ENCODE measurements around the gene SYT9.

SYT9 gene

DNA sequence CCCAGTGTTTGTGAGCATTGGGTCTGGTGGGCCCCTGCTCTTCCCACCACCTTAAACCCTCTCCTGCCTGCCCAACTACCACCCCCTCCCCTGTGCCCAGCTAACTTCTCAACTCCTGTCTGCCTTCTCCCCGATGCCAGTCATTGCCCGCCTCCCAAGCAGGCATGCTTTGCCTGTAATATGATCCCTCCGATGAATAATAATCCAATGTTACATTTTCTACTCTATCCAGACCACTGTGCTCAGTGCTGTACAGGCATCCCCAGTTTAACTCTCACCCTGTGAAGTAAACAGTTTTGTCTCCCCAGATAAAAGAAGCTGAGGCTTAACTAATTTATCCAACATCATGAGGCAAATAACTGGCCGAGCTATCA, 198.1 kb downstream of the SYT9 start:
- H3K27ac ChIP-seq, result no peak overlapping the region
- H3K4me3 ChIP-seq, result no peak overlapping the region

- H3K27ac ChIP-seq, result no peak overlapping the region
- H3K4me3 ChIP-seq, result no peak overlapping the region
Observed at GRCh38 chr11:7450836-7451235, 199.1 kb downstream of the SYT9 start.

- H3K27ac ChIP-seq, result no peak overlapping the region
- H3K4me3 ChIP-seq, result no peak overlapping the region
Observed at GRCh38 chr11:7451520-7451919, 199.8 kb downstream of the SYT9 start.

GRCh38 chr11:7451952-7452494, 200.3 kb downstream of the SYT9 start:
- Histone ChIP-seq H3K4me3 (no peak overlapping the region), H3K27ac (no peak overlapping the region)

DNA sequence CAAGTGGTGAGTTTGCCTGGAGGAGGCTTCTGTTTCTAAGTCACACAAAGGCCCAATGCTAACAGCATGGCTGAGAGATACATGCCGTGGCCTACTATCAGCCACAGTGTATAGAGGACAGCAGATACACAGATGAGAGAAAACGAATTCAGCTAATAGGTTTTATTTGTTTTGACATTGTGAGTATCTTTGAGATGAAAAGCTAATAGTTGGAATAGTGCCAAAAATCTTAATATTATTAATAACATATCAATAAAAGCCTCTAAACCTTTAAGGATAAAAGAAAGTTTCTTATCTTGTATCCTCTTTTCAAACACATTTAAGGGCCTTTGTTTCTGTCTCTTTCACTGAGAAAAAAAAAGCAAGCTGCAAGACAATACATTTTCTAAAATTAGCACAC, 203.2 kb downstream of the SYT9 start:
- Histone ChIP-seq H3K4me3 (no peak overlapping the region), H3K27ac (no peak overlapping the region)

GRCh38 chr11:7457211-7457610, 205.5 kb downstream of the SYT9 start:
- no peak overlapping the region for H3K4me3 ChIP-seq
- no peak overlapping the region for H3K27ac ChIP-seq

GRCh38 chr11:7462706-7463105, 211.0 kb downstream of the SYT9 start:
- Histone ChIP-seq H3K4me3 (no peak overlapping the region), H3K27ac (no peak overlapping the region)

GRCh38 chr11:7467652-7468051, 215.9 kb downstream of the SYT9 start:
- no peak overlapping the region for H3K4me3 ChIP-seq

DNA sequence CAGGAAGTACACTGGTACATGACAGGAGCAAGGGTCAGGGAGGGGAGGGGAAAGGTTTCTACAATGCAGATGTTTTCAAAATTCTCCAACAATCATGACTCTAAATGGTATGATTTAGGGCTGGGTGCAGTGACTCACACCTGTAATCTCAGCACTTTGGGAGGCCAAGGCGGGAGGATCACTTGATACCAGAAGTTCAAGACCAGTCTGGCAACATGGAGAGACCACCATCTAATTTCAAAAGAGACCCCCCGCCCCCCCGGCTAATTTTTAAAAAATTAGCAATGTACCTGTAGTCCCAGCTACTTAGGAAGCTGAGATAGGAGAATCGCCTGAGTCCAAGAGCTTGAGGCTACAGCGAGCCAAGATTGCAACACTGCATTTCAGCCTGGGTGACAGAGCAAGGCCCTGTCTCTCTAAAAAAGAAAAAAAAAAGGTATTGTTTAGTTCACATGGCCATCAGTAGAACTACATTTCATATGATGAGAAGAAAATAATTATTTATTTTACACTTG, 217.7 kb downstream of the SYT9 start:
- no peak overlapping the region for H3K4me3 ChIP-seq
- H3K27ac ChIP-seq, result no peak overlapping the region

More at GRCh38 chr11:7467652-7468051, 215.9 kb downstream of the SYT9 start:
- no peak overlapping the region for H3K27ac ChIP-seq

DNA sequence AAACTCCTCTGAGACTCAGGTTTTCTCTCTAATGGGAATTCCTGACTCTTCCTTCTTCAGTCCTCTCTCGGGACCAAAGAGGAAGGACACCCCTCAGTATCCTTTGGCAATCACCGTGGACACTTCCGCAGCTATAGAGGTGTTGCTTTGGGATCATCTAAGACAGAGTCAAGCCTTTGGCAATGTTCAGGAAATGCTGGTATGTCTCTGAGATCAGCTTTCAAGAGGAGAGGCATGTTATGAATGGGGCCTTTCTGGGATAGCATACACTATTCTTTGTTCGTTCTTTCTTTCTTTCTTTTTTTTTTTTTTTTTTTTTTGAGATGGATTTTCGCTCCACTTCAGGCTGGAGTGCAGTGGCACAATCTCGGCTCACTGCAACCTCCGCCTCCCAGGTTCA, 219.4 kb downstream of the SYT9 start:
- Histone ChIP-seq H3K27ac (no peak overlapping the region), H3K4me3 (no peak overlapping the region)

DNA sequence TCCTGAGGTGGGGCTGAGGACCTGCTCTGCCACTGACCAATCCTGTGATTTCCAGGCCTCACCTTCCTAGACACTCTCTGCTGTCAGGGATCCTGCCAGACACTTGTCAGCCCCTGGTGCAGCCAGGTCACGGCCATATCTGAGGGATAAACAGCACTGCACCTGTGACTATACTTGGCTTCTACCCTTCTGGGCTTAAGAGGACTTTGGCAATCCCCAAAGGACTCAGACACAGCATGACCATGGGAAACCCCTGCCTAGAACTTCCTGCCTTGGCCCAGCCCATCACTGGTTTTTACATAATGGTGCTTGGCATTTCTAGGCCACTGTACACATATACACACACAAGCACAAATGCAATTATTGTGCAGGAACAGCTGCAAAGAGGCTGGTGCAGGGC, 222.0 kb downstream of the SYT9 start:
- no peak overlapping the region for H3K27ac ChIP-seq

GRCh38 chr11:7480113-7480512, 228.4 kb downstream of the SYT9 start:
- Histone ChIP-seq H3K27ac (no peak overlapping the region), H3K4me3 (no peak overlapping the region)

More for the DNA sequence above, 222.0 kb downstream of the SYT9 start:
- H3K4me3 ChIP-seq, result no peak overlapping the region

DNA sequence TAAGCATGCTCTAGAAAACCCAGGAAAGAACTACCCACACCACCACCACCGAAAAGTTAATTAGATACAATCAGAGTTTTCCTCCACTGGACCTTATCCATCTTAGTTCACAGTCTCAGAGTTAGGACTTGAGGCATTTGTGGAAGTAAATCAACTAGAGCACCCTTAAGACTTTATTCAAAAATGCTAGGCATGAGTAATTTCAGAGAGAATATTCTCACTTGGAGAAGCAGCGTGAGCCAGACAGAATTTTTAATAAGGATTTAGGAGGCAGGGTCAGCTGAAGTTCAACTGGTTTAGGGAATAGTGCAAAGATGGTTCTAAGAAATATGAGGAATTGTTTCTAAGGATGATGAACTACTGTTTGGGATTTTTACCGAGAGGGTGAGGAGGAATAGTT, 232.4 kb downstream of the SYT9 start:
- no peak overlapping the region for H3K27ac ChIP-seq

DNA sequence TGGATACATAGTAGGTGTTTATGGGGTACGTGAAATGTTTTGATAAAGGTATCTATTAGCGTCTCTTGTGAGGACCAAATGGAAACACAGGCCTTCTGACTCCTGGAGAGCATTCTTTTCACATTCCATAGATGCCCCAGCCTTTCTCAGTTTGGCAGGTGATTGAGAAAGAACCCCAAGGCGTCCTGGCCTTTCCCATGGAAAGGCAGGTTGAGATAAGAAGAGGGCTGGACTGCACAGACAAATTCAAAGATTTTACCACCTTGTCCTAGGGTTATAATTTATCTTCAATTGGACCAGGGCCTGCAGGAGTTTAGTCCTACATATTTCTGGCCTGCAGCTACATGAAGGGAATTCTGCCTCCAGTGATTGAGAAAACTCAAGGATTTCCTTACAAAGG, 232.9 kb downstream of the SYT9 start:
- Histone ChIP-seq H3K4me3 (no peak overlapping the region), H3K27ac (peak overlapping the region in 3 of 21 experiments; percentile 25 to 62 (median 61))

More for the DNA sequence above, 232.4 kb downstream of the SYT9 start:
- no peak overlapping the region for H3K4me3 ChIP-seq

- Histone ChIP-seq H3K27ac (peak within 1 kb of the TSS in 13 of 21 experiments; percentile 5 to 65 (median 31)), H3K4me3 (peak within 1 kb of the TSS; percentile 5 to 41 (median 28))
Observed at GRCh38 chr11:7485186-7486097, 233.7 kb downstream of the SYT9 start, which contains the start of gene OLFML1. OLFML1 (plus strand) TSS chr11:7485506; CDS start chr11:7485876, 370 bp downstream.

DNA sequence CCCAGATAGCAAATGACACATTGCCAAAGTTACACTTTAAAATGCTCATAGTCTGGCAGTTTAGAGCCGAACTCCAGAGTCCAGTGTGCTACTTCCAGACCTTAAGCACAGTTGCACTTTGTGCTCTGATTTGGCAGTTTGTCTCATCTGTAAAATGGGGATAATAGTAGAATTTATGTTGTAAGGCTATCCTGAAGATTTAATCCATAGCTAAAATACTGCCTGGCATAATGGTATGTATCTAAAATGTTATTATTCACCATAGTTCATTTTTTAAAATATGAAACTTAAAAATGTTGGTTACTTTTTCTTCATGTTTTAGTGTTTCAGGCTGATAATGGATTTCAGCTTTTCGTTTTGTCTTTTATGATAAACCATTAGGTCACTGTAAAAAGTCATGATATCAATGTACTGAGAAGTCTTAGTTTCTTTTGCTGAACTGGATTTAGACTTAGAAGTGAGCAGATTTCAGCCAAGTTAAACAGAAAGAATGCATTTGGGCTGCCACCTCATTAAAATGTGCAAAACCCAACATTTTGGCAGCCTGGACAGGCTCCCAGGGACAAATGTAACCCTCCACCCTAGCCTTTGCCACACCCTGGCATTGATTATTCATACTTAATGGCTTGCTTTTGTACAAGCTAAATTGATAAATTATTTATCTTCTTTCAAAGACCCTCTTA, 234.5 kb downstream of the SYT9 start:
- H3K27ac ChIP-seq, result peak overlapping the region in 6 of 21 experiments; percentile 6 to 65 (median 27)

GRCh38 chr11:7486781-7487140, 235.1 kb downstream of the SYT9 start:
- Histone ChIP-seq H3K27ac (no peak overlapping the region), H3K4me3 (peak overlapping the region in 3 of 7 experiments; percentile 32 to 41 (median 32))

More for the DNA sequence above, 234.5 kb downstream of the SYT9 start:
- H3K4me3 ChIP-seq, result peak overlapping the region; percentile 5 to 41 (median 28)

DNA sequence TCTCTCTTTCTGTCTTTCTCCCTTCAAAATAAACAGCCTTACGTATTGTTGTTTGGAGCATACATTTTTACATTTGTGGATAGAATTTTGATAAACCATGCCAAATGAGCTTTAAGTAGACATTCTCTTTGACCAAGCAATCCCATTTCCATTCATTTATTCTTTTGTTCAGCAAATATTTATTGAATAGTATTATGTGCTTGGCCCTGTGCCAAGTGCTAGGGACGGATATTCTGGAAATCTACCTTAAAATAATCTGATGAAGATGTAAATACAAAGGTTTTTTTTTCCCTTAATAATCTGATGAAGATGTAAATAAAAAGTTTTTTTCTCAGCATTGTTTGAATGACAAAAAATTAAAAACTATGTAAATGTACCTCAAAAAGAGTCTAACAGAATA, 235.7 kb downstream of the SYT9 start:
- Histone ChIP-seq H3K4me3 (peak overlapping the region in 2 of 7 experiments; percentile 32 to 41), H3K27ac (no peak overlapping the region)

DNA sequence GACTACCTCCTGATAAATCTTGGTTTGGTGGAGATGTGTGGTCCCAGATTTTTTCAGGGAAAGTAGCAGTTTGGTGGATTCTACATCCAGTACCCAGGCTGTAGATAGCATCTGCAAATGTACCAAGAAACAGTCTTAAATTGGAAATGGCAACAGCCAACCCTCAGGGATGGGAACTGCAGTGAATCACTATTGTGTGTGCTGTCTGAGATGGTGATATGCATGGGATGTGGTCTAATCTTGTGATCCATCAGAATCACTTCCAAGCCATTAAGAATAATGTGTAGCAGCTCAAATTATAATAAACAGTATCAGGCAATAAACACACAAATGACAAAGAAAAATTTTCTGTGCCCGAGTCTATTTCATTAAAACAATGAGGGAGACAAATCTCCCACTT, 237.0 kb downstream of the SYT9 start:
- H3K27ac ChIP-seq, result no peak overlapping the region
- no peak overlapping the region for H3K4me3 ChIP-seq

- no peak overlapping the region for H3K27ac ChIP-seq
- no peak overlapping the region for H3K4me3 ChIP-seq
Observed at GRCh38 chr11:7489376-7489775, 237.7 kb downstream of the SYT9 start.

All from skin epidermis (tissue), 12 donors.